ENCODE measurements around the gene NCKAP5.
"Not testable (repeated sequence)": the region's sequence is repeated elsewhere in the genome, so short reads cannot be mapped to it uniquely, and the experiment has no call there.

The NCKAP5 gene

GRCh38 chr2:132720393-132720792 lies 847.9 kb downstream of the NCKAP5 start:
- DNase-seq (ENCODE audit: low read depth in 3 of 3) = no peak

GRCh38 chr2:132719480-132719879 lies 848.8 kb downstream of the NCKAP5 start:
- DNase-seq (ENCODE audit: low read depth in 3 of 3) = no peak

DNA sequence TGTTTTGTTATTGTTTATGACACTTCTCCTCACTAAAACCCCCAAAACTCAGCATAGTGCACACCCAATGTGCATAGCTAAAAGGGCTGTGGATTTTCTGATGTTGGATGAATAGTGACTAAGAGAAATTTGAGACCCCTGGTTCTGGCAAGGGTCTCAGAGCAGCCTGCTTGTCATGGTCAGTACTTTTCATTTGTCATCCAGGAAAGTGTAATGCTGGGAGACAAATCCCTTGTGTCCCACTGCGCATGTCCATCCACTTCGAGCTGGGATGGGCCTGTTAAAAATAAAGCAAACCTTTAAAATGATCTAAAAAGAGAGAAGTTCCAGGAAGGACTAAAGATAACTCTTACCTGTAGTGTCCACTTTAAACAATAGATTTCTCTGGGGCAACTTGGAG lies 851.3 kb downstream of the NCKAP5 start:
- no peak for DNase-seq (ENCODE audit: low read depth in 3 of 3)

- DNase-seq (ENCODE audit: low read depth in 3 of 3) = no peak
Observed at GRCh38 chr2:132715386-132716351, 852.6 kb downstream of the NCKAP5 start.

- DNase-seq (ENCODE audit: low read depth in 3 of 3) = no peak
Observed at GRCh38 chr2:132703396-132703795, 864.9 kb downstream of the NCKAP5 start.

DNA sequence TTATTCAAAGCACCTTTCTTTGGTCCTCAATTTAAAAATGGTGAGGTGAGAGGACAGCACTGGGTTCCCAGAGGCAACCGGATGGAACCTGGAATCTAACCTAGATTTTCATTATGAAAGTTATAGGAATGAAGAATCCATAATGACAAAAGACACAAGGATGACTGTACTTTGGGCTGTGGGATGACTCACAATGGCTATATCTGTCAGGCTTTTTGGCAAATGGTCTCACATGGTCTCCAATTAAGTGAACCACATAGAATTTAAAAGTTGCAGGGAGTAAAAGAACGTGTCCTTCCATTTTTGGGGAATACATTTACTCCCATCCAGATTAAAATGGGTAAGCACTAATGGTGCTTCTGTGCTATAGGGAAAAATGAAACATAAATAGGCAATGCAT lies 866.5 kb downstream of the NCKAP5 start:
- DNase-seq (ENCODE audit: low read depth in 3 of 3) = no peak

DNA sequence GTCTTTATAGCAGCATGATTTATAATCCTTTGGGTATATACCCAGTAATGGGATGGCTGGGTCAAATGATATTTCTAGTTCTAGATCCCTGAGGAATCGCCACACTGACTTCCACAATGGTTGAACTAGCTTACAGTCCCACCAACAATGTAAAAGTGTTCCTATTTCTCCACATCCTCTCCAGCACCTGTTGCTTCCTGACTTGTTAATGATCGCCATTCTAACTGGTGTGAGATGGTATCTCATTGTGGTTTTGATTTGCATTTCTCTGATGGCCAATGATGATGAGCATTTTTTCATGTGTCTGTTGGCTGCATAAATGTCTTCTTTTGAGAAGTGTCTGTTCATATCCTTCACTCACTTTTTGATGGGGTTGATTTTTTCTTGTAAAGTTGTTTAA lies 868.5 kb downstream of the NCKAP5 start:
- DNase-seq (ENCODE audit: low read depth in 3 of 3) = not testable (repeated sequence)

GRCh38 chr2:132698347-132698746 lies 869.9 kb downstream of the NCKAP5 start:
- DNase-seq (ENCODE audit: low read depth in 3 of 3) = not testable (repeated sequence)

GRCh38 chr2:132697556-132698205 lies 870.6 kb downstream of the NCKAP5 start:
- no peak for DNase-seq (ENCODE audit: low read depth in 3 of 3)

DNA sequence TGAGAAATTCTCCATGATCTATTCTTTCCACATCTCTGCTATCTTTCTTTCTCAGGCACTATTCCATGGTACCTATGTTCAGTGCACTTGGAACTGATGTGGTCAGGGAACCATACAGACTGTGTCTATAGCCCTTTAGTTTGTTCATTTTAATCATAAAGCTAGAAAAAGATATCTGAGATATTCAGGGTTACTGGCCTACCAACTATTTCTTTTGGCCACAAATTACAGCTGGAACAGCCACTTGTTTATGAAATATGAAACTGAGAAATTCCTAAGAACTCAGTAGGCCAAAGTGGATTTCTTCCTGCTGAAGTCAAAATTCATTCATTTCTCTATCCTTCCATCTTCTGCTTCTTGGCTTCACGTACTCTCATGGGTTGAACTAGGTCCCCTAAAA lies 875.4 kb downstream of the NCKAP5 start:
- DNase-seq (ENCODE audit: low read depth in 3 of 3) = no peak

DNA sequence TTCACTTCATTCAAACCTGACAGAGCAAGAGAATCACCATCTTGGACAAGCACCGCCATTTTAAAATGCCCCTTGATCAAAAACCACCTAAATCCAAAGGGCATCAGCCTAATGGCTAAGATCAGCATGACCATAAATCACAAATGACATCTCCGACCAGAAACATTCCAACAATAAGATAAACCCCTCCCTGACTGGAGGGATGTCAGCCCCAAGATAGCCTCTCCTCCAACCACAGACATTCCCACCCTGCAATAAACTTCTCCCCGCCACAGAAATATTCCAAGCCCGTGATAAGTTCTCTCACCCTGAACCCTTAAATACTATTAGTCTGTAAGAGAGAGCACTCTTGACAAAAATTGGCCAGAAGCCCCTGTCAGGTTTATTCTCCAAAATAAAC lies 876.7 kb downstream of the NCKAP5 start:
- DNase-seq (ENCODE audit: low read depth in 3 of 3) = no peak

DNA sequence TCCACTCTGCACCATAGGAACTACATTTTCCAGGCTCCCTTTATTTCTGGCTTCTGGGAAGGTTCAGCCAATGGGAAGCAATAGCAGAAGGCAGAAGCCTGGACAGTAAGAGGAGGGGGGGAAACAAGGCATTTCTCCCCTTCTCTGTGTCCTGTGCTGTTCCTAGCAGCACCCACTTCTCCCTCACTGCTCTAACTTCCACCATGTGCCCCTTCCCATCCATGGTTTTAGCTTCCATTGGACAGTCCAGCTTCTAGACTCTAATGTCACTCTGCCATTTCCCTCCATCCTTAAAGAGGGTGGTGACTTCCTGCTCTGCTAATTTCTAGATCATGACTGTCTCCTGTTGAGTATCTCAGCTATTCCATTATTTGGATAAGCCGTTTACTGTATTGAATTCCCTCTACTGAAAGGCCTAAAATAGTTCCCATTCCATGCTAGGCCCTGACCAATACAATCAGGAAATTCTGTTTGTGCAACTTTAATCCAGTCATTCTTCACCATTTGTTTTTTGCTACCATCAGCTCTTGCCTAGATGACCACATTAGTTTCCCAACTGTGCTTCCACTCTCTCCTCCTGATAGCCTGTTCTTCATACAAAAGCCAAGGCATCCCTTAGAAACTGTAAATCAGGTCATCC lies 877.5 kb downstream of the NCKAP5 start:
- DNase-seq (ENCODE audit: low read depth in 3 of 3) = no peak

- no peak for DNase-seq (ENCODE audit: low read depth in 3 of 3)
Observed at GRCh38 chr2:132681766-132682165, 886.5 kb downstream of the NCKAP5 start.

- DNase-seq (ENCODE audit: low read depth in 3 of 3) = no peak
Observed at GRCh38 chr2:132680544-132680943, 887.7 kb downstream of the NCKAP5 start.

GRCh38 chr2:132678483-132678882 lies 889.8 kb downstream of the NCKAP5 start:
- no peak for DNase-seq (ENCODE audit: low read depth in 3 of 3)

- no peak for DNase-seq (ENCODE audit: low read depth in 3 of 3)
Observed at GRCh38 chr2:132677661-132678060, 890.6 kb downstream of the NCKAP5 start.

GRCh38 chr2:132676999-132677398 lies 891.3 kb downstream of the NCKAP5 start:
- DNase-seq (ENCODE audit: low read depth in 3 of 3) = no peak

- DNase-seq (ENCODE audit: low read depth in 3 of 3) = no peak
Observed at GRCh38 chr2:132671151-132671835, 897.0 kb downstream of the NCKAP5 start.

GRCh38 chr2:132670496-132671150 lies 897.6 kb downstream of the NCKAP5 start:
- no peak for DNase-seq (ENCODE audit: low read depth in 3 of 3)

- DNase-seq (ENCODE audit: low read depth in 3 of 3) = no peak
Observed at GRCh38 chr2:132669908-132670495, 898.3 kb downstream of the NCKAP5 start, which contains the start of gene LYPD1. LYPD1 (minus strand) TSS chr2:132670205; CDS start chr2:132669932, 273 bp downstream.
